Measurements from ENCODE around the gene IFI27. TPM values are rescaled to one million over a fixed set of nuclear protein-coding genes. Genes with fewer than 3 reads are reported as not detected.
A peak's percentile ranks its signal among the peaks of the same experiment; 100 is the strongest.

IFI27 gene
- total RNA-seq, 1 donor: 80.7 TPM

DNA sequence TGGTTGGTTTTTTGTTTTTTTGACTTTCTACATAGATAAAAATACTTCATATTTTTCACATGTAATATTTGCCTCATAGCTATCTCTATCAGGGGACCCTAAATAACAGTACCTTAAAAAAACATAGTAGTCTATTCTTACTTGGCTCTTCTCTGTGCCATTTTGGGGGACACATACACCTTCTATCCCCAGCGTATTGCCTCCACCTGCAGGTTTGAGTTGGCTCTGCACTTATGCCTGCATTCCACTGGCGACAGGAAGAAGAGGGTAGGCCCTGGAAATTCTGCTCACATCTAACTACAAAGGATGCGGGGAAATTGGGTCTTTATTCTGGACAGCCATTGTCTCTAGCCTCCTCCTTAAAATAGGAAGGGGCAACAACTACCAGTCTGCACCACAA is 32.7 kb downstream of the IFI27 start:
- H3K4me1 ChIP-seq (ENCODE audit: insufficient read depth, low read length): no peaks in the 10 kb centered on the region
- H3K36me3 ChIP-seq (ENCODE audit: insufficient read depth, low read length): no peaks in the 10 kb centered on the region
- H3K4me3 ChIP-seq (ENCODE audit: insufficient read depth, low read length): no peak overlapping the region
- H3K9me3 ChIP-seq (ENCODE audit: low read depth, low read length): no peaks in the 10 kb centered on the region
- H3K4me2 ChIP-seq (ENCODE audit: insufficient read depth, low read length): no peak overlapping the region
- no peak for DNase-seq (ENCODE audit: insufficient read length, low spot score, missing footprints)
- H3K27me3 ChIP-seq (ENCODE audit: insufficient read depth, low read length): no peaks in the 10 kb centered on the region
- no peak overlapping the region for H2AFZ ChIP-seq (ENCODE audit: low read length)
- TF ChIP-seq CTCF (IDR thresholded peaks at IDR 0.05; ENCODE audit: extremely low read depth, low read depth, low read length): peak; percentile 38
- H3K27ac ChIP-seq (ENCODE audit: low read depth, low read length): no peak overlapping the region
- H3K79me2 ChIP-seq (ENCODE audit: insufficient read depth, low read length): no peaks in the 10 kb centered on the region
- no peaks in the 10 kb centered on the region for H4K20me1 ChIP-seq (ENCODE audit: insufficient read depth, low read length)

- no peak overlapping the region for H2AFZ ChIP-seq (ENCODE audit: low read length)
- DNase-seq (ENCODE audit: insufficient read length, low spot score, missing footprints): no peak
- no peak for TF ChIP-seq CTCF (IDR thresholded peaks at IDR 0.05; ENCODE audit: extremely low read depth, low read depth, low read length)
These were observed 33.2 kb downstream of the IFI27 start for GRCh38 chr14:94143711-94144110.

DNA sequence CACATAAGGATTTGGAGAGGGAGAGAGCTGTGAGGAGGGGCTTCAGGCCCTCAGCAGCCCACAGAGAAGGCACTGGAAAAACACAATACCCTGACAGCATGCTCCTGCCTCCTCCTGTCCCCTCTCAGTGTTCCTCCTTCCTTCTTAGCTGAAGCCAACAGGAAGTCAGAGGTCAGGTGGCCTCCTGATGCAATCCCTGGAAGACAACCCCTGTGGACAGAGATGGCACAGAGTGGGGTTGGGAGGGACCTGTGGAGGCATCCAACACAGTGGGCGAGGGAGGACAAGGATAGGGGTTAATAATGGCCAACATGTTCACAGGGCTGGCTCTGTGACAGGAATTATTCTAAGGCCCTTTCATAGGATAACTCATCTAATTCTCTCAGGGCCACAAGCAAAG is 34.2 kb downstream of the IFI27 start:
- H3K27me3 ChIP-seq (ENCODE audit: insufficient read depth, low read length): no peaks in the 10 kb centered on the region
- H2AFZ ChIP-seq (ENCODE audit: low read length): no peak overlapping the region
- H3K4me2 ChIP-seq (ENCODE audit: insufficient read depth, low read length): no peak overlapping the region
- no peak overlapping the region for H3K27ac ChIP-seq (ENCODE audit: low read depth, low read length)
- no peaks in the 10 kb centered on the region for H3K4me1 ChIP-seq (ENCODE audit: insufficient read depth, low read length)
- H3K36me3 ChIP-seq (ENCODE audit: insufficient read depth, low read length): no peaks in the 10 kb centered on the region
- DNase-seq (ENCODE audit: insufficient read length, low spot score, missing footprints): no peak
- no peaks in the 10 kb centered on the region for H4K20me1 ChIP-seq (ENCODE audit: insufficient read depth, low read length)
- TF ChIP-seq CTCF (IDR thresholded peaks at IDR 0.05; ENCODE audit: extremely low read depth, low read depth, low read length): no peak
- H3K4me3 ChIP-seq (ENCODE audit: insufficient read depth, low read length): no peak overlapping the region
- no peaks in the 10 kb centered on the region for H3K79me2 ChIP-seq (ENCODE audit: insufficient read depth, low read length)
- H3K9me3 ChIP-seq (ENCODE audit: low read depth, low read length): no peaks in the 10 kb centered on the region

More at GRCh38 chr14:94143711-94144110, 33.2 kb downstream of the IFI27 start:
- no peaks in the 10 kb centered on the region for H4K20me1 ChIP-seq (ENCODE audit: insufficient read depth, low read length)
- H3K9me3 ChIP-seq (ENCODE audit: low read depth, low read length): no peaks in the 10 kb centered on the region
- H3K36me3 ChIP-seq (ENCODE audit: insufficient read depth, low read length): no peaks in the 10 kb centered on the region
- no peak overlapping the region for H3K4me2 ChIP-seq (ENCODE audit: insufficient read depth, low read length)
- H3K4me3 ChIP-seq (ENCODE audit: insufficient read depth, low read length): no peak overlapping the region
- H3K27ac ChIP-seq (ENCODE audit: low read depth, low read length): no peak overlapping the region
- H3K79me2 ChIP-seq (ENCODE audit: insufficient read depth, low read length): no peaks in the 10 kb centered on the region
- H3K27me3 ChIP-seq (ENCODE audit: insufficient read depth, low read length): no peaks in the 10 kb centered on the region
- H3K4me1 ChIP-seq (ENCODE audit: insufficient read depth, low read length): no peaks in the 10 kb centered on the region

- Histone ChIP-seq H3K27me3 (ENCODE audit: insufficient read depth, low read length) (no peaks in the 10 kb centered on the region), H4K20me1 (ENCODE audit: insufficient read depth, low read length) (no peaks in the 10 kb centered on the region), H3K36me3 (ENCODE audit: insufficient read depth, low read length) (no peaks in the 10 kb centered on the region), H3K4me3 (ENCODE audit: insufficient read depth, low read length) (no peak overlapping the region), H3K9me3 (ENCODE audit: low read depth, low read length) (no peaks in the 10 kb centered on the region), H3K4me1 (ENCODE audit: insufficient read depth, low read length) (no peaks in the 10 kb centered on the region), H3K27ac (ENCODE audit: low read depth, low read length) (no peak overlapping the region), H3K4me2 (ENCODE audit: insufficient read depth, low read length) (no peak overlapping the region), H3K79me2 (ENCODE audit: insufficient read depth, low read length) (no peaks in the 10 kb centered on the region), H2AFZ (ENCODE audit: low read length) (no peak overlapping the region)
- no peak for DNase-seq (ENCODE audit: insufficient read length, low spot score, missing footprints)
- TF ChIP-seq CTCF (IDR thresholded peaks at IDR 0.05; ENCODE audit: extremely low read depth, low read depth, low read length): no peak
These were observed 35.5 kb downstream of the IFI27 start for GRCh38 chr14:94145902-94146527.
